Upper lobe of left lung (tissue), 4 donors: ENCODE measurements around the gene CLDN6.

Experiments used
- EP300 ChIP-seq, 4 donors: sonication (generic); formaldehyde crosslinking; IDR thresholded peaks; one replicate each; pipeline ENCODE4 v1.5.1; 2017; ENCODE audit warnings: antibody characterized with exemption in 4 of 4, control low read depth in 2 of 4
- TF ChIP-seq, protein P1 (sequence below), 6 experiments: fragments of 450-650 bp in 4 of 6; fragments of 200-600 bp in 2 of 6; sonication (generic) in 2 of 6; IDR thresholded peaks; one replicate each; pipeline ENCODE4 v1.5.1; 2016 to 2019; ENCODE audit warnings: antibody characterized with exemption in 6 of 6

DNA sequence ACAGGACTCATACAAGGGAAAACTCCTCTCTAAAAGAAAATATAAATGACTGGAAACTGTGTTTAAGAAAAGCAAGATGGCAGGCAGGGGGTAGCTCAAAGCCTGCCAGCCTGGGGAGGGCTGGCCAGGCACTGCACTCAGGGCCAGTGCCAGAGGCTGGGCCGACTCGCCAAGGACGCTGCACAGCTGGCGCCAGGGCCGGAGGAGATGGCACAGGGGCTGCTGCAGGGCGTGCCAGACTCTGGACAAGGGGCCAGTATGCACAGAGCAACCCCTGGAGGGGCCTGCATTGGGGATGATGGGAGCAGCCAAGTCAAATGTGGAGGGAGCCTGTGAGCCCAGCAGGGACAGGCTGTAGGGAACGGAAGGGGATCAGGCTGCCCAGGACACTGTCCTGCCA, 41.8 kb downstream of the CLDN6 start:
- TF ChIP-seq, protein P1, sequence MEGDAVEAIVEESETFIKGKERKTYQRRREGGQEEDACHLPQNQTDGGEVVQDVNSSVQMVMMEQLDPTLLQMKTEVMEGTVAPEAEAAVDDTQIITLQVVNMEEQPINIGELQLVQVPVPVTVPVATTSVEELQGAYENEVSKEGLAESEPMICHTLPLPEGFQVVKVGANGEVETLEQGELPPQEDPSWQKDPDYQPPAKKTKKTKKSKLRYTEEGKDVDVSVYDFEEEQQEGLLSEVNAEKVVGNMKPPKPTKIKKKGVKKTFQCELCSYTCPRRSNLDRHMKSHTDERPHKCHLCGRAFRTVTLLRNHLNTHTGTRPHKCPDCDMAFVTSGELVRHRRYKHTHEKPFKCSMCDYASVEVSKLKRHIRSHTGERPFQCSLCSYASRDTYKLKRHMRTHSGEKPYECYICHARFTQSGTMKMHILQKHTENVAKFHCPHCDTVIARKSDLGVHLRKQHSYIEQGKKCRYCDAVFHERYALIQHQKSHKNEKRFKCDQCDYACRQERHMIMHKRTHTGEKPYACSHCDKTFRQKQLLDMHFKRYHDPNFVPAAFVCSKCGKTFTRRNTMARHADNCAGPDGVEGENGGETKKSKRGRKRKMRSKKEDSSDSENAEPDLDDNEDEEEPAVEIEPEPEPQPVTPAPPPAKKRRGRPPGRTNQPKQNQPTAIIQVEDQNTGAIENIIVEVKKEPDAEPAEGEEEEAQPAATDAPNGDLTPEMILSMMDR (IDR thresholded peaks at IDR 0.05), result no peak
- TF ChIP-seq EP300 (IDR thresholded peaks at IDR 0.05), result no peak
